Progenitor cell of endocrine pancreas (in vitro differentiated cells): ENCODE measurements around the gene CTNNBIP1. TPM values are rescaled to one million over a fixed set of nuclear protein-coding genes. Genes with fewer than 3 reads are reported as not detected.
A peak's percentile ranks its signal among the peaks of the same experiment; 100 is the strongest.

ENCODE experiments used
- DNase-seq: peaks from one replicate; pipeline ENCODE4 v3.0.0; 2021; ENCODE audit warnings: low spot score; ENCODE audit not compliant: unreplicated experiment
- H3K27ac Mint-ChIP-seq: 2 replicates; pipeline ENCODE4 v1.8.0; 2021; ENCODE audit warnings: mild to moderate bottlenecking, moderate library complexity, mixed read lengths
- H3K27me3 Mint-ChIP-seq: 2 replicates; pipeline ENCODE4 v1.8.0; 2021; ENCODE audit warnings: mixed read lengths
- H3K36me3 Mint-ChIP-seq: 2 replicates; pipeline ENCODE4 v1.8.0; 2022; ENCODE audit warnings: mixed read lengths; ENCODE audit not compliant: insufficient read depth
- H3K4me1 Mint-ChIP-seq: 2 replicates; pipeline ENCODE4 v1.8.0; 2021; ENCODE audit warnings: low read depth, mixed read lengths
- H3K4me3 Mint-ChIP-seq: 2 replicates; pipeline ENCODE4 v1.8.0; 2021; ENCODE audit warnings: low read depth, mild to moderate bottlenecking, moderate library complexity, mixed read lengths
- H3K9me3 Mint-ChIP-seq: 2 replicates; pipeline ENCODE4 v1.8.0; 2021; ENCODE audit warnings: low read depth, mixed read lengths
- CTCF ChIP-seq: fragments of 200-600 bp; sonication (generic); IDR thresholded peaks from one replicate; pipeline ENCODE4 v1.5.0; 2021; ENCODE audit warnings: antibody characterized with exemption, mild to moderate bottlenecking; ENCODE audit not compliant: unreplicated experiment
- total RNA-seq: library from RNA; stranded (reverse); gene quantifications from 2 replicates; pipeline ENCODE4 v1.2.1, GENCODE V29; 2021

CTNNBIP1 gene
- total RNA-seq, 1 donor from 2014 or later = 79.9 TPM

- Mint-ChIP-seq H3K4me3 (no peak overlapping the region), H3K36me3 (peaks cover 9% of the 10 kb centered on the region), H3K27ac (no peak overlapping the region), H3K4me1 (peaks cover 5% of the 10 kb centered on the region), H3K27me3 (no peaks in the 10 kb centered on the region), H3K9me3 (no peaks in the 10 kb centered on the region)
- no peak for TF ChIP-seq CTCF
- no peak for DNase-seq
Measured at GRCh38 chr1:9887070-9887469, 23.0 kb downstream of the CTNNBIP1 start.

- peaks cover 3% of the 10 kb centered on the region for H3K4me1 Mint-ChIP-seq
- no peak overlapping the region for H3K4me3 Mint-ChIP-seq
- TF ChIP-seq CTCF = no peak
- DNase-seq = no peak
- no peaks in the 10 kb centered on the region for H3K27me3 Mint-ChIP-seq
- no peaks in the 10 kb centered on the region for H3K9me3 Mint-ChIP-seq
- peak overlapping the region; percentile 46 for H3K27ac Mint-ChIP-seq
- H3K36me3 Mint-ChIP-seq = peaks cover 9% of the 10 kb centered on the region
Measured at GRCh38 chr1:9886092-9886742, 23.9 kb downstream of the CTNNBIP1 start.

- no peak for TF ChIP-seq CTCF
- Mint-ChIP-seq H3K4me1 (peaks cover 2% of the 10 kb centered on the region), H3K4me3 (no peak overlapping the region), H3K9me3 (no peaks in the 10 kb centered on the region), H3K27ac (no peak overlapping the region), H3K36me3 (peaks cover 9% of the 10 kb centered on the region), H3K27me3 (no peaks in the 10 kb centered on the region)
- no peak for DNase-seq
Measured at GRCh38 chr1:9884805-9885204, 25.3 kb downstream of the CTNNBIP1 start.

DNA sequence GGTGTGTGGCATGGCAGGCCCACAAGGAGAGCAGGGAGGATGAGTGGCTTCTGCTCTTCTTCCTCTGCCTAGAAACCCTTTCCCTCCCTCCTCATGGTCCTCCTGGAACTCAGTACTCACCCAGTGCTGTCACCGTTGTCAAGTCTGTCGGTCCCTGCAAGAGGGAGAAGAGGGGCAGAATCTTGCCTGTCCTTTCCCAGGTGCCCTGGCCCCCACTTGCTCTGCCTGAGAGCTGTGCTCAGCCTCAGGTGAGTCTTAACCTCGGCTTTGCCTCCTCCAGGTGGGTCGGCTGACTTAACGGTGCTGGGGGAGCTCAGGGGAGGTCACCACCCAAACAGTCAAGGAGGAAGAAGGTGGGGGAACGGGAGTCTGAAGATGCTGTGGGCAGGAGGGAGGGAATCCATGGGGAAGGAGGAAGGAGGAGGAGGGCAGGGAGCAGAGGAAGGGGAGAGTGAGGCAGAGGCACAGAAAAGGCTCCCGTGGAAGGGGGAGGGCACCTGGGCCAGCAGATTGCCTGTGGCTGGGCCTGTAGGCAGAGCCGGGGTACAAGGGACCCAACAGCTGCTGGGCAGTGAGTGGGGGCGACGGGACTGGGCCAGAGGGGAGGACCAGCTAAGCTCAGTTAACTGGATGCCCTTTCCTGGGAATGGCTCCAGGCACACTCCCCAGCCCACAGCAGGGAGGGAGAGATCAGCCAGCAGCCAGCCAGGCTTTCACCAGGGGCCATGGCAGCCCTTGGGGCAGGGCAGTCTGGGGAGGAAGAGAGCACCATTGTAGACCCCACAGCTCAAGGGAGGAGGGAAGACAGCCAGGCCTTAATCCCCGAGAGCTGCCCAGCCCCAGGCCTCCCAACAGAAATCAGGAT, 26.3 kb downstream of the CTNNBIP1 start:
- H3K36me3 Mint-ChIP-seq = peaks cover 5% of the 10 kb centered on the region
- no peak overlapping the region for H3K4me3 Mint-ChIP-seq
- no peaks in the 10 kb centered on the region for H3K27me3 Mint-ChIP-seq
- no peak for TF ChIP-seq CTCF
- no peak overlapping the region for H3K27ac Mint-ChIP-seq
- DNase-seq = no peak
- H3K4me1 Mint-ChIP-seq = peaks cover 2% of the 10 kb centered on the region
- no peaks in the 10 kb centered on the region for H3K9me3 Mint-ChIP-seq

DNA sequence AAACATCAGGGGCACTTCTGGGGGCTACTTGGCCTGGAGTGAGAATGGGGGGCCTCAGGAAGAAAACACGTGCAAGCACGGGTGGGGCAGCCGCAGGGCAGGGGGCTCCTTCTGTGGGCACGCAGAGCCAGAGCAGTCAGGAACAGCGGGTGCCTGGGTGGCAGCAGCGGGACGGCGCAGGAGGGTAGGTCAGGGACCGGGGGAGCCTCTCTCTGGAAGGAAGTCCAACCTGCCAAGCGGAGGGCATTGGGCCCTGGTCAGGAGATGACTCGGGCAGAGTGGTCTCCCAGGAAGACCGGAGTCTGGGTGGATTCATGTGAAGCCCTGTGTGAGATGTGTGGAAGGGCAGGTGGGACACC, 27.1 kb downstream of the CTNNBIP1 start:
- Mint-ChIP-seq H3K27me3 (no peaks in the 10 kb centered on the region), H3K27ac (no peak overlapping the region), H3K4me1 (peaks cover 2% of the 10 kb centered on the region)

More for the DNA sequence above, 27.1 kb downstream of the CTNNBIP1 start:
- Mint-ChIP-seq H3K9me3 (no peaks in the 10 kb centered on the region), H3K4me3 (no peak overlapping the region), H3K36me3 (peaks cover 5% of the 10 kb centered on the region)
- no peak for DNase-seq
- no peak for TF ChIP-seq CTCF
